Thyroid gland (tissue), 4 donors: ENCODE measurements around the gene SLC38A1.

ENCODE experiments used
- CTCF ChIP-seq, 6 experiments: fragments of 200-600 bp in 3 of 6; fragments of 450-650 bp in 3 of 6; sonication (generic) in 3 of 6; IDR thresholded peaks; one replicate each; pipeline ENCODE4 v1.5.1; 2016 to 2019; ENCODE audit warnings: antibody characterized with exemption in 6 of 6, mild to moderate bottlenecking in 2 of 6, inconsistent platforms in 1 of 6, moderate library complexity in 1 of 6
- POLR2A ChIP-seq, 2 donors: fragments of 450-650 bp; IDR thresholded peaks; one replicate each; pipeline ENCODE4 v1.6.1; 2017; ENCODE audit warnings: antibody characterized with exemption in 2 of 2, mild to moderate bottlenecking in 2 of 2, moderate library complexity in 1 of 2

GRCh38 chr12:46148327-46149078, 120.3 kb downstream of the SLC38A1 start:
- TF ChIP-seq CTCF (IDR thresholded peaks at IDR 0.05) (no peak), POLR2A (IDR thresholded peaks at IDR 0.05) (no peak)
